Neural cell (in vitro differentiated cells): ENCODE data around the gene FAM204A. TPM values are rescaled to one million over a fixed set of nuclear protein-coding genes. Genes with fewer than 3 reads are reported as not detected.

ENCODE experiments used
- H2AFZ ChIP-seq: fragments of 200-600, 300-800 bp; sonication (generic), shearing (Covaris generic); 2 replicates; pipeline ENCODE4 v1.6.0; 2014; ENCODE audit warnings: low read depth, mild to moderate bottlenecking, antibody characterized with exemption, low read length, moderate library complexity
- H3F3A ChIP-seq: fragments of 200-600 bp; shearing (Covaris generic); 2 replicates; pipeline ENCODE4 v1.6.1; 2016; ENCODE audit warnings: mild to moderate bottlenecking, moderate library complexity, mixed read lengths, antibody characterized with exemption, low read length; ENCODE audit not compliant: insufficient read depth, poor library complexity, severe bottlenecking
- H3K27ac ChIP-seq: fragments of 200-600, 300-800 bp; sonication (generic), shearing (Covaris generic); 2 replicates; pipeline ENCODE4 v1.5.1; 2014; ENCODE audit warnings: mild to moderate bottlenecking, low read length, moderate library complexity
- H3K27me3 ChIP-seq: fragments of 300-800, 200-600 bp; sonication (generic), shearing (Covaris generic); 2 replicates; pipeline ENCODE4 v1.6.0; 2014; ENCODE audit warnings: mild to moderate bottlenecking, low read depth, low read length, moderate library complexity; ENCODE audit not compliant: insufficient read depth
- H3K36me3 ChIP-seq: fragments of 300-800, 200-600 bp; sonication (generic), shearing (Covaris generic); 2 replicates; pipeline ENCODE4 v1.5.1; 2014; ENCODE audit warnings: mild to moderate bottlenecking, antibody characterized with exemption, low read length, moderate library complexity; ENCODE audit not compliant: insufficient read depth
- H3K4me2 ChIP-seq: fragments of 300-800, 200-600 bp; sonication (generic), shearing (Covaris generic); 2 replicates; pipeline ENCODE4 v1.6.0; 2014; ENCODE audit warnings: mild to moderate bottlenecking, low read length
- H3K4me3 ChIP-seq: fragments of 300-800, 200-600 bp; sonication (generic), shearing (Covaris generic); 2 replicates; pipeline ENCODE4 v1.5.1; 2014; ENCODE audit warnings: mild to moderate bottlenecking, low read length, moderate library complexity
- H3K79me2 ChIP-seq: fragments of 200-600 bp; shearing (Covaris generic); replicated peaks from 2 replicates; pipeline ENCODE4 v1.6.0; 2014; ENCODE audit warnings: mild to moderate bottlenecking, low read length, moderate library complexity; ENCODE audit not compliant: insufficient read depth
- H3K9ac ChIP-seq: fragments of 300-800, 200-600 bp; sonication (generic), shearing (Covaris generic); 2 replicates; pipeline ENCODE4 v1.6.1; 2016; ENCODE audit warnings: mild to moderate bottlenecking, low read length, mixed read lengths
- H3K9me2 ChIP-seq: fragments of 200-600 bp; shearing (Covaris generic); 2 replicates; pipeline ENCODE4 v1.6.1; 2016; ENCODE audit warnings: mild to moderate bottlenecking, low read length, mixed read lengths; ENCODE audit not compliant: insufficient read depth
- H3K9me3 ChIP-seq: fragments of 200-600, 300-800 bp; sonication (generic), shearing (Covaris generic); 2 replicates; pipeline ENCODE4 v1.6.1; 2016; ENCODE audit warnings: mild to moderate bottlenecking, mixed run types, low read length, moderate library complexity, mixed read lengths
- H4K20me1 ChIP-seq: fragments of 200-600 bp; shearing (Covaris generic); 2 replicates; pipeline ENCODE4 v1.6.1; 2016; ENCODE audit warnings: mild to moderate bottlenecking, mixed run types; ENCODE audit not compliant: insufficient read depth
- CTCF ChIP-seq: fragments of 450-650 bp; IDR thresholded peaks from 2 replicates; pipeline ENCODE4 v1.5.1; 2014; ENCODE audit warnings: antibody characterized with exemption, mild to moderate bottlenecking, moderate library complexity; ENCODE audit not compliant: poor library complexity, severe bottlenecking
- EP300 ChIP-seq: fragments of 450-650 bp; conservative IDR thresholded peaks from 2 replicates; pipeline ENCODE4 v1.6.1; 2014; ENCODE audit warnings: antibody characterized with exemption, mild to moderate bottlenecking, moderate library complexity; ENCODE audit not compliant: poor library complexity, severe bottlenecking
- EZH2 ChIP-seq: fragments of 200-600, 300-800 bp; shearing (Covaris generic), sonication (generic); IDR thresholded peaks from 2 replicates; pipeline ENCODE4 v1.6.1; 2014; ENCODE audit warnings: antibody characterized with exemption, low read length, borderline replicate concordance, mild to moderate bottlenecking; ENCODE audit not compliant: insufficient read depth, poor library complexity, severe bottlenecking
- MXI1 ChIP-seq: fragments of 450-650 bp; conservative IDR thresholded peaks from 2 replicates; pipeline ENCODE4 v1.6.1; 2014; ENCODE audit warnings: antibody characterized with exemption, mild to moderate bottlenecking; ENCODE audit not compliant: poor library complexity, severe bottlenecking
- POLR2AphosphoS5 ChIP-seq: IDR thresholded peaks from 2 replicates; pipeline ENCODE4 v1.6.1; 2012
- RAD21 ChIP-seq: fragments of 450-650 bp; conservative IDR thresholded peaks from 2 replicates; pipeline ENCODE4 v1.6.1; 2014; ENCODE audit warnings: antibody characterized with exemption, mild to moderate bottlenecking, moderate library complexity
- REST ChIP-seq: IDR thresholded peaks from 2 replicates; pipeline ENCODE4 v1.6.1; 2012; ENCODE audit warnings: borderline replicate concordance
- SMC3 ChIP-seq: fragments of 450-650 bp; conservative IDR thresholded peaks from 2 replicates; pipeline ENCODE4 v1.6.1; 2014; ENCODE audit warnings: antibody characterized with exemption, mild to moderate bottlenecking, moderate library complexity; ENCODE audit not compliant: poor library complexity
- TAF1 ChIP-seq: IDR thresholded peaks from 2 replicates; pipeline ENCODE4 v1.6.1; 2012; ENCODE audit warnings: low read depth
- polyA plus RNA-seq: library from polyadenylated mRNA; depleted of rRNA; stranded (reverse); fragments of >200 nt; gene quantifications from 2 replicates; pipeline ENCODE4 v1.2.3, GENCODE V29; 2014

FAM204A gene
- polyA plus RNA-seq, 1 donor from 2014 or later, result 202 TPM

- Histone ChIP-seq H3K9me2 (no peaks in the 10 kb centered on the region), H3K4me3 (no peak overlapping the region), H4K20me1 (no peaks in the 10 kb centered on the region), H3K27ac (no peak overlapping the region), H2AFZ (no peak overlapping the region), H3K79me2 (no peaks in the 10 kb centered on the region), H3K36me3 (peaks cover 15% of the 10 kb centered on the region), H3K27me3 (no peaks in the 10 kb centered on the region), H3K9ac (no peak overlapping the region), H3K9me3 (no peaks in the 10 kb centered on the region), H3F3A (no peaks in the 10 kb centered on the region), H3K4me2 (no peak overlapping the region)
- TF ChIP-seq MXI1, result no peak
- TF ChIP-seq RAD21, result no peak
- TF ChIP-seq CTCF, result no peak
- TF ChIP-seq TAF1, result no peak
- TF ChIP-seq EZH2, result no peak
- no peak for TF ChIP-seq SMC3
- TF ChIP-seq REST, result no peak
- TF ChIP-seq POLR2AphosphoS5, result no peak
- TF ChIP-seq EP300, result no peak
Measured at GRCh38 chr10:118324140-118324539, 18.0 kb downstream of the FAM204A start.

- no peaks in the 10 kb centered on the region for H3K79me2 ChIP-seq
- H3K4me2 ChIP-seq, result no peak overlapping the region
- TF ChIP-seq EP300, result no peak
- TF ChIP-seq SMC3, result no peak
- H3K36me3 ChIP-seq, result peaks cover 15% of the 10 kb centered on the region
- H3K9me2 ChIP-seq, result no peaks in the 10 kb centered on the region
- H3K4me3 ChIP-seq, result no peak overlapping the region
- no peaks in the 10 kb centered on the region for H4K20me1 ChIP-seq
- no peaks in the 10 kb centered on the region for H3F3A ChIP-seq
- H3K27me3 ChIP-seq, result no peaks in the 10 kb centered on the region
- H3K9me3 ChIP-seq, result no peaks in the 10 kb centered on the region
- H3K27ac ChIP-seq, result no peak overlapping the region
- no peak overlapping the region for H2AFZ ChIP-seq
- H3K9ac ChIP-seq, result no peak overlapping the region
Measured at GRCh38 chr10:118321724-118322575, 20.2 kb downstream of the FAM204A start.
